ENCODE measurements around the gene ODC1.

DNA sequence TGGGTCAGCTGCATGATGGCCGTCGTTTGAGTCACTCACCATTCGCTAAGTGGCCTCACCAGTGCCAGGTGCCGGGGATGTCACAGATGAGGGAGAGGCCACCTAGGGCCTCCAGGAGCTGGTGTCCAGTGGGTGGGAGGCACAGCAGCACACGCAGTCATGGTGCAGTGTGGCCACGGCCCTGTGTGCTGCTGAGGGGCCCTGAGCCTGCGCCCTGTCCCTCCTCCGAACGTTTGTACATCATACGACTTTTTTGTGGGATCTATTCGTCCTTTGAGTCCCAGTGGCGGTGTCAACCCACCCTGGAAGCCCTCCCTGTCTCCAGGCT, 30.1 kb upstream of the ODC1 start:
- TF ChIP-seq ZBTB7A (IDR thresholded peaks at IDR 0.05; ENCODE audit: low read depth) (no peak), CEBPB (IDR thresholded peaks at IDR 0.05) (no peak)
- TF ChIP-seq, protein P1, sequence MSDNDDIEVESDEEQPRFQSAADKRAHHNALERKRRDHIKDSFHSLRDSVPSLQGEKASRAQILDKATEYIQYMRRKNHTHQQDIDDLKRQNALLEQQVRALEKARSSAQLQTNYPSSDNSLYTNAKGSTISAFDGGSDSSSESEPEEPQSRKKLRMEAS (IDR thresholded peaks at IDR 0.05): no peak

Measured in Ishikawa (cell line).